OCI-LY1 (cell line): ENCODE results near the gene SMCO2.

ENCODE experiments used
- H2AFZ ChIP-seq: fragments of 200-600 bp; sonication (generic), shearing (Covaris generic); 2 replicates; pipeline ENCODE4 v1.6.0; 2014; ENCODE audit warnings: antibody characterized with exemption, mild to moderate bottlenecking, low read length
- H3F3A ChIP-seq: fragments of 200-600 bp; sonication (generic), shearing (Covaris generic); 2 replicates; pipeline ENCODE4 v1.6.0; 2014; ENCODE audit warnings: mild to moderate bottlenecking, antibody characterized with exemption, low read length, moderate library complexity; ENCODE audit not compliant: insufficient read depth
- H3K27ac ChIP-seq: fragments of 200-600 bp; sonication (generic); 2 replicates; pipeline ENCODE4 v1.5.1; 2014; ENCODE audit warnings: low read length, mixed run types, mild to moderate bottlenecking, low read depth; ENCODE audit not compliant: poor library complexity, severe bottlenecking
- H3K27me3 ChIP-seq: fragments of 200-600 bp; sonication (generic); 2 replicates; pipeline ENCODE4 v1.6.0; 2014; ENCODE audit warnings: antibody characterized with exemption, mild to moderate bottlenecking, low read length, moderate library complexity; ENCODE audit not compliant: insufficient read depth
- H3K36me3 ChIP-seq: fragments of 200-600 bp; sonication (generic); 2 replicates; pipeline ENCODE4 v1.6.1; 2014; ENCODE audit warnings: mild to moderate bottlenecking, antibody characterized with exemption, low read length, moderate library complexity, mixed read lengths; ENCODE audit not compliant: insufficient read depth
- H3K4me1 ChIP-seq: fragments of 200-600 bp; sonication (generic); 2 replicates; pipeline ENCODE4 v1.5.1; 2014; ENCODE audit warnings: mild to moderate bottlenecking, low read length, moderate library complexity; ENCODE audit not compliant: insufficient read depth, severe bottlenecking
- H3K4me2 ChIP-seq: fragments of 200-600 bp; sonication (generic), shearing (Covaris generic); 2 replicates; pipeline ENCODE4 v1.6.1; 2014; ENCODE audit warnings: low read length
- H3K4me3 ChIP-seq: fragments of 200-600 bp; sonication (generic); 2 replicates; pipeline ENCODE4 v1.5.1; 2014; ENCODE audit warnings: low read length, low read depth, mild to moderate bottlenecking, mixed read lengths; ENCODE audit not compliant: poor library complexity, severe bottlenecking
- H3K79me2 ChIP-seq: fragments of 200-600 bp; shearing (Covaris generic); 2 replicates; pipeline ENCODE4 v1.6.1; 2016; ENCODE audit warnings: mixed run types, low read length, mixed read lengths; ENCODE audit not compliant: insufficient read depth
- H3K9ac ChIP-seq: fragments of 200-600 bp; sonication (generic), shearing (Covaris generic); 2 replicates; pipeline ENCODE4 v1.6.1; 2014; ENCODE audit warnings: mild to moderate bottlenecking, low read length, mixed read lengths
- H3K9me2 ChIP-seq: fragments of 200-600 bp; sonication (generic), shearing (Covaris generic); 2 replicates; pipeline ENCODE4 v1.6.1; 2014; ENCODE audit warnings: low read depth, mild to moderate bottlenecking, low read length, mixed read lengths
- H3K9me3 ChIP-seq: fragments of 200-600 bp; shearing (Covaris generic); 2 replicates; pipeline ENCODE4 v1.6.1; 2014; ENCODE audit warnings: low read length, mixed read lengths
- H4K20me1 ChIP-seq: fragments of 200-600 bp; sonication (generic), shearing (Covaris generic); 2 replicates; pipeline ENCODE4 v1.6.0; 2016; ENCODE audit warnings: mild to moderate bottlenecking, low read length; ENCODE audit not compliant: insufficient read depth
- EZH2 ChIP-seq: fragments of 200-600 bp; sonication (generic), shearing (Covaris generic); IDR thresholded peaks from 2 replicates; pipeline ENCODE4 v1.8.0; 2017; ENCODE audit warnings: borderline replicate concordance, mixed run types, mild to moderate bottlenecking, antibody characterized with exemption, low read length, moderate library complexity, mixed read lengths
- TF ChIP-seq, protein P1 (sequence below): fragments of 200-600 bp; sonication (generic), shearing (Covaris generic); IDR thresholded peaks from 2 replicates; pipeline ENCODE4 v1.5.1; 2017; ENCODE audit warnings: mild to moderate bottlenecking, antibody characterized with exemption, low read length, moderate library complexity, mixed read lengths

Gene SMCO2

DNA sequence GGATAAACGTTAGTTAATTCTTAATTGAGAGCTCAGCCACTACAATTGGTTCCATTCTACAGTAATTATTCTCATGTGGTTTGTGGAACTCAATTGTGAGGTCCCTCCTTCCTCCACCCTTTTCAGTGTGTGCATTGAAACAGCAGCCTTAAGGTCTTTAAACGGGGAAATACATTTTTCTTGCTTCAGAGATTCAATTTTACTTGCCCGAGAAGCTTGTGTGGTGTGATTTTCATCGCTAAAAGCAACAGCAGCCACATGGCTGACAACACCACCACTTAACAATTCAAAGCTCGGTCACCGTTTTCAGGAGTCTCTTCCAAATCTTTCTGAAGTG is 76.7 kb downstream of the SMCO2 start:
- Histone ChIP-seq H3K27ac (no peak overlapping the region), H3K9me2 (no peaks in the 10 kb centered on the region), H3K27me3 (no peaks in the 10 kb centered on the region), H3K4me2 (peak overlapping the region; percentile 79), H4K20me1 (no peaks in the 10 kb centered on the region), H3K4me3 (peak overlapping the region; percentile 67), H3K9ac (peak overlapping the region; percentile 55), H3K79me2 (no peaks in the 10 kb centered on the region), H3K9me3 (no peaks in the 10 kb centered on the region), H3K36me3 (no peaks in the 10 kb centered on the region), H2AFZ (peak overlapping the region; percentile 42; the same call in 1 of the 2 replicates), H3F3A (no peaks in the 10 kb centered on the region), H3K4me1 (peaks cover 11% of the 10 kb centered on the region)
- TF ChIP-seq EZH2, result no peak
- TF ChIP-seq, protein P1, sequence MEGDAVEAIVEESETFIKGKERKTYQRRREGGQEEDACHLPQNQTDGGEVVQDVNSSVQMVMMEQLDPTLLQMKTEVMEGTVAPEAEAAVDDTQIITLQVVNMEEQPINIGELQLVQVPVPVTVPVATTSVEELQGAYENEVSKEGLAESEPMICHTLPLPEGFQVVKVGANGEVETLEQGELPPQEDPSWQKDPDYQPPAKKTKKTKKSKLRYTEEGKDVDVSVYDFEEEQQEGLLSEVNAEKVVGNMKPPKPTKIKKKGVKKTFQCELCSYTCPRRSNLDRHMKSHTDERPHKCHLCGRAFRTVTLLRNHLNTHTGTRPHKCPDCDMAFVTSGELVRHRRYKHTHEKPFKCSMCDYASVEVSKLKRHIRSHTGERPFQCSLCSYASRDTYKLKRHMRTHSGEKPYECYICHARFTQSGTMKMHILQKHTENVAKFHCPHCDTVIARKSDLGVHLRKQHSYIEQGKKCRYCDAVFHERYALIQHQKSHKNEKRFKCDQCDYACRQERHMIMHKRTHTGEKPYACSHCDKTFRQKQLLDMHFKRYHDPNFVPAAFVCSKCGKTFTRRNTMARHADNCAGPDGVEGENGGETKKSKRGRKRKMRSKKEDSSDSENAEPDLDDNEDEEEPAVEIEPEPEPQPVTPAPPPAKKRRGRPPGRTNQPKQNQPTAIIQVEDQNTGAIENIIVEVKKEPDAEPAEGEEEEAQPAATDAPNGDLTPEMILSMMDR, result no peak

GRCh38 chr12:27523642-27524493 is 77.3 kb downstream of the SMCO2 start, which contains the start of gene PPFIBP1:
Gene PPFIBP1, plus strand, starts transcription at chr12:27524206. Its CDS starts 109,191 bp downstream, at chr12:27633397.
- no peaks in the 10 kb centered on the region for H3K27me3 ChIP-seq
- H3F3A ChIP-seq, result no peaks in the 10 kb centered on the region
- no peaks in the 10 kb centered on the region for H3K9me3 ChIP-seq
- peak within 1 kb of the TSS; percentile 79 for H3K4me2 ChIP-seq
- no peaks in the 10 kb centered on the region for H3K79me2 ChIP-seq
- peak within 1 kb of the TSS; percentile 42; the same call in 1 of the 2 replicates for H2AFZ ChIP-seq
- H3K27ac ChIP-seq, result no peak within 1 kb of the TSS
- H3K9me2 ChIP-seq, result no peaks in the 10 kb centered on the region
- H3K9ac ChIP-seq, result peak within 1 kb of the TSS; percentile 55
- H3K36me3 ChIP-seq, result no peaks in the 10 kb centered on the region
- H3K4me3 ChIP-seq, result peak within 1 kb of the TSS; percentile 67
- H3K4me1 ChIP-seq, result peaks cover 11% of the 10 kb centered on the region
- no peak for TF ChIP-seq EZH2
- TF ChIP-seq, protein P1, result no peak
- no peaks in the 10 kb centered on the region for H4K20me1 ChIP-seq

- H3K9me2 ChIP-seq, result no peaks in the 10 kb centered on the region
- H3K36me3 ChIP-seq, result no peaks in the 10 kb centered on the region
- H3K27ac ChIP-seq, result no peak overlapping the region
- H3K9ac ChIP-seq, result peak overlapping the region; percentile 55; the same call in 1 of the 2 replicates
- no peaks in the 10 kb centered on the region for H3K79me2 ChIP-seq
- no peaks in the 10 kb centered on the region for H3K27me3 ChIP-seq
- no peak for TF ChIP-seq EZH2
- TF ChIP-seq, protein P1, result no peak
- no peaks in the 10 kb centered on the region for H4K20me1 ChIP-seq
- peaks cover 11% of the 10 kb centered on the region for H3K4me1 ChIP-seq
- H3K4me2 ChIP-seq, result peak overlapping the region; percentile 79
- H3K9me3 ChIP-seq, result no peaks in the 10 kb centered on the region
- no peaks in the 10 kb centered on the region for H3F3A ChIP-seq
- H2AFZ ChIP-seq, result 0 out of 2 replicates have a peak overlapping the region, but pooled peaks have one; percentile 0
- peak overlapping the region; percentile 67 for H3K4me3 ChIP-seq
Measured at GRCh38 chr12:27524494-27524835, 77.9 kb downstream of the SMCO2 start.
